GM18517 (cell line): ENCODE results near the gene EDIL3.
"Not testable (repeated sequence)": the region's sequence is repeated elsewhere in the genome, so short reads cannot be mapped to it uniquely, and the experiment has no call there.

ENCODE experiments used
- ATAC-seq: cut with Tn5 transposase; IDR thresholded peaks from one replicate; pipeline ENCODE4 v1.9.1; 2021; ENCODE audit warnings: mild to moderate bottlenecking, moderate library complexity; ENCODE audit not compliant: unreplicated experiment

Gene EDIL3

DNA sequence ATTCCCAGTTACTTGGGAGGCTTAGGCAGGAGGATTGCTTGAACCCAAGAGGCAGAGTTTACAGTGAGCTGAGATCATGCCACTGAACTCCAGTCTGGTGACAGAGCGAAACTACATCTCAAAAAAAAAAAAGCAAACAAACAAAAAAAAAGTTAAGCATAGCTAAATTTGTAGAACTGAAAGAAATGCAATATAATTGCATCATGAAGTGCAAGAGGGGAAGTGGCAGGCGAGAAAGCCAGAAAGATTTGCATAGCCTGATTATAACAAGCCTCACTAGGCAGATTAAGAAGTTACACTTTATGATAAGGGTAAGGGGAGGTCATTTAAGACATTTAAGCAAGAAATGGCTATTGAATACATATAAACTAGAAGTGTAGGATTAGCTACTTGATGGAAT, 187.1 kb downstream of the EDIL3 start:
- peak; percentile 77 for ATAC-seq

GRCh38 chr5:84191281-84191680, 193.4 kb downstream of the EDIL3 start:
- no peak for ATAC-seq

- no peak for ATAC-seq
Observed at GRCh38 chr5:84184857-84185256, 199.8 kb downstream of the EDIL3 start.

DNA sequence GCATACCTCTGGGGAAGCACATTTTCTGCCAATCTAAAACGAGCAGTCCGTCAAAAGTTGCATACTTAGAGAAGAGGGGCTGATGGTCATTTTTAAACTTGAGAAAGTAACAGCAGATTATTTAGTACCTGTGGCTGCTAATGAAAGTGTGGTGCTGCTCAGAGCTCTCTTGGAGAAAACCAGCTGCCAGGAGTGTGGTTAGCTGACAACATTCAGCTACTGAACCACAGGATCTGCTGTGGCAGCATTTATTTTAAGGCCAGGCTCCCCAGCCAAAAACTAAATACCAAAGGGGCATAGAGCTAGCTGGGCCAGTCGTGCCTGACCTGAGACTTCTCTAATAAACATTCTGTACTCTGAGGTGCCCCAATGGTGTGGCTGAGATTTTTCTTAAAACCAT, 203.6 kb downstream of the EDIL3 start:
- ATAC-seq = no peak

GRCh38 chr5:84168841-84169240, 215.8 kb downstream of the EDIL3 start:
- no peak for ATAC-seq

GRCh38 chr5:84163671-84164070, 221.0 kb downstream of the EDIL3 start:
- no peak for ATAC-seq

GRCh38 chr5:84162695-84163094, 222.0 kb downstream of the EDIL3 start:
- no peak for ATAC-seq

- not testable (repeated sequence) for ATAC-seq
Observed at GRCh38 chr5:84160650-84161049, 224.0 kb downstream of the EDIL3 start.

DNA sequence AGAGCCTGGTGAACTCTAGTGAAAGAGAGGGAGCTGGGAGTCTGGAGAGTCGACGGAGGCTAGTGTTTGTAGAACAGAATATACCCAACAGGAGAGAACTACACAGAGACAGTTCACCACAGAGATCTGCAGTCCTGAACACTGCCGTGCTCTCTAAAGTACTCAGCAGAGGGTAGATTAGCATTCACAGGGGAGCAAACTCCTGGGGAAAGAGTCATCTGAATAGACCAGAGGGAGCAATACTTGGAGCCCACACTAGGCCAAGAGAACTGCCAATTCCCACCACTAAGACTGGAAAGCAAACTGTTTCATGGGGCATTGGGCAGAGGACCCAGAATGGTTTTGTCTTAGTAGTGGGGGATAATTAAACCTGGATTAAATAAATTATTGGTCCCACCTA, 235.6 kb downstream of the EDIL3 start:
- ATAC-seq = no peak

GRCh38 chr5:84148651-84149050, 236.0 kb downstream of the EDIL3 start:
- no peak for ATAC-seq

- no peak for ATAC-seq
Observed at GRCh38 chr5:84137541-84137940, 247.1 kb downstream of the EDIL3 start.

DNA sequence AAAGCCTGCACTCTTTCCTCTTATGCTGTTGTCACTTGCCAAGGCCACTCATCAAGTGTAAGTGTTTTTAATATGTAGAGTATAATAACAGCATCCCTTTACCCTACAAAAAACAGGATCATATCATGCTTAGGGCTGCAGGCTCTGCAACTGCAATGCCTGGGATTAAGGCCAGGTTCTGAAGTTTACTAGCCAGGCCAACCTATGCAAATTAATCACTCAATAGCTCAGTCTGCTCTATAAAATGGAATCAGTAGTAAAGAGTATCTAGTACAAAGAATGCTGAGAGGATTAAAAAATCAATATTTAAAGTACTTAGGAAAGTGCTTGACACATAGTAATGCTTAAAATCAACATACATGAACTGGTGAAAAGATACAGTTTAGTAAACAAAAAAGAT, 253.3 kb downstream of the EDIL3 start:
- ATAC-seq = no peak

DNA sequence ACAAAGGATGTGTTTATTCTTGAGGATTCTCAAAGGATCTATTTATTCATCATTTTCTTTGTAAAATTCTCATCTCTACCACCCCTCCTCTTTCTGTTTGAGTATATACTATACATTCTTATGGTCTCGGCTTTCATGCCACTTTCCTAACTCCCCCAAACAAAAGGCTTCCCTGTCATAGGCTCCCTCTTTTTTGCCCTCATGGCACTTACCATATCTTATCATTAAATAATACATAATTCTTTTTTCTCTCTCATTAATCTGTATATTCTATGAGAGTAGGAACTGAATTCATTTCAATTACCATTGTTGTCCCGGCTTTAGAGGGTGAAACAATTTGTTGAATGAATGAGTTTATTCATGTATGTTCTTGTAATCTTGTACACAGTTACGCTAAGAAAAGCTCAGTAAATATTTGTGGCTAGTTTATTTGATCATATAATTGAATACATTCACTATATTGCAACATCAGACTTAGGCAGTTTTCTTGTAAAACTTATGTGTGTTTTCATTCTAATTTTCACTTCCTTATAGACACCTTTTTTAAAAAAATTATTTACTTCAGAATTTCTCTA, 254.6 kb downstream of the EDIL3 start:
- ATAC-seq = no peak

- ATAC-seq = no peak
Observed at GRCh38 chr5:84125216-84125615, 259.5 kb downstream of the EDIL3 start.

GRCh38 chr5:84119252-84119651, 265.4 kb downstream of the EDIL3 start:
- no peak for ATAC-seq

DNA sequence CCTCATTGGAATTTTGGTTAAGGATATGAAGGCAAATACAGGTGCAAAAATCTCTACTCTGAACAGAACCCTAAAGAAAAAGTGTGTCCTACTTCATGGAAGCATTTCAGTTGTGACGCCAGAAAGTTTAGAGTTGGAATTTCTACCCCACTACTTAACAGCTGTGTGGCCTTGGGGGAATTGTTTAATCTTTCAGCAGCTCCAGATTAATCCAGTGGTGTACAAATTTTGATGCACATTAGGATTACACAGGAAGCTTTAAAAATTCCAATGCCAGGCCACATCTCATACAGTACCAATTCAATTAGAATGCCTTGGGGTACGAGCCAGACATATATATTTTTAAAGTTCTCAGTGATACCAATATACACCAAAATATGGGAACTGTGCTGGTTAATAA, 266.1 kb downstream of the EDIL3 start:
- ATAC-seq = no peak

- ATAC-seq = no peak
Observed at GRCh38 chr5:84115727-84116126, 269.0 kb downstream of the EDIL3 start.

DNA sequence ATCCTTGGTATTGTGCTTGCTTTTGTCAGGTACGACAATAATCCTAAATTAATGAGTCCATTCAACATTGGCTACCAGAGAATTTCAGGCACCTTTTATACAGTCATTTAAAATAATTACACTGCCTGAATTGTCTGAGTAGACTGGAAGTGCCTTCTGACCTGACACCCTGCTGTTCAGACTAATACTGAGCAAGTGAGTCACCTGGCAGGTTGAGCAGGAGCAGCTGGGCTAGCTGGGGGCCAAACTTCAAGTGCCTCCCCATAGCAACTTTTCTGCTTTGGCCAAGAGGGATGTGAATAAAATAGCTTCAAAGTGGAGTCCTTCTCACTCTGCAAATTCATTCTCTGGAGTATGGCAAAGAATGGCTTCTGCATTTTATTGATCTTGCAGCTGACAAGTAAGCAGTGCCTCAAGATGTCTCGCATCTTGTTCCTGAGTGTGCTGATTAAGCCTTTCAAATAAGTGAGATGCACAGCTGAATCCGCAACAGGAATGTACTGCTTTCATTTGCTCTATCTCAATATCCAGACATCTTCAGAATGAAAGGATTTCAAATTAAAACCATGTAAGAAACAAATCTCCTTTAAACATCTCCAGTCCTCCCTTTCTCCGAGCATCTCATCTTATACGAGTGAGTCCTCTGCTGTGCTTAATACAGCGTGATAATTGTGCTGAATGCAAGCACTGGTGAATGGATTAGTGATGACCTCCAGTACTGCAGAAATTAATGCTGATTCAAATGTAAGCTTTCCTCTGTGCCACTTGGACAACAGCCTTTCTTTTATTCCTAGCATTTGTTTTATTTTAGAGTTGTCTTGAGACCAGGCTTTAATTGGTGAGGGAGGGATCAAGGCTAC, 271.2 kb downstream of the EDIL3 start:
- no peak for ATAC-seq

DNA sequence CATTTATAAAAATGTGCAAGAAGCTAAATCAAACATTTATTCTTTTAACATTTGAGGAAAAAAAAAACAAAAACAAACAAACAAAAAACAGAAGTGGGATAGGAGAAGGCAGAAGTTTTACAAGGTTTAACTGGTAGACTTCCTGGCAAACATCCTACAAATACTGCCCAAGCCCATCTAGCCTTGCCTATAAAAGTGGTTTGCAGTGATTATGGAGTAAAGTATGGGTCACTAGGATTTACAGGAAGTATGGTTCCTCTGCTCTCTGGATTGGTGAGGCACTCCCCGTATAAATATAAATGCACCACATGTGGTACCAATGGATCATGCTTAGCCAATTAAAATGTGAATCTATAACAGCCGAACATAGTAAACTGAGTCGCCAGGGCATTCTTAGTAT, 291.9 kb downstream of the EDIL3 start:
- no peak for ATAC-seq

- ATAC-seq = no peak
Observed at GRCh38 chr5:84091127-84091799, 293.4 kb downstream of the EDIL3 start.

- ATAC-seq = no peak
Observed at GRCh38 chr5:84088996-84089395, 295.7 kb downstream of the EDIL3 start.

- no peak for ATAC-seq
Observed at GRCh38 chr5:84086511-84086910, 298.2 kb downstream of the EDIL3 start.
